Epithelial cell of proximal tubule (primary cell): ENCODE measurements around the gene TOMM40. TPM values are rescaled to one million over a fixed set of nuclear protein-coding genes. Genes with fewer than 3 reads are reported as not detected.

Experiments used
- DNase-seq: peaks from one replicate; pipeline ENCODE4 v3.0.0-alpha.2; 2011; ENCODE audit warnings: low read depth
- H3K4me3 ChIP-seq: 2 replicates; pipeline ENCODE4 v1.5.1; 2011; ENCODE audit warnings: low read depth, mild to moderate bottlenecking, low read length
- total RNA-seq: library from RNA; depleted of rRNA; stranded (reverse); fragments of >200 nt; gene quantifications from 2 replicates; pipeline ENCODE4 v1.2.3, GENCODE V29; 2015
- TF ChIP-seq, protein P1 (sequence below): conservative IDR thresholded peaks from 2 replicates; pipeline ENCODE4 v1.5.1; 2012; ENCODE audit warnings: low read depth, mild to moderate bottlenecking, low read length

Gene TOMM40
- total RNA-seq, 1 donor from 2014 or later: 99.1 TPM

DNA sequence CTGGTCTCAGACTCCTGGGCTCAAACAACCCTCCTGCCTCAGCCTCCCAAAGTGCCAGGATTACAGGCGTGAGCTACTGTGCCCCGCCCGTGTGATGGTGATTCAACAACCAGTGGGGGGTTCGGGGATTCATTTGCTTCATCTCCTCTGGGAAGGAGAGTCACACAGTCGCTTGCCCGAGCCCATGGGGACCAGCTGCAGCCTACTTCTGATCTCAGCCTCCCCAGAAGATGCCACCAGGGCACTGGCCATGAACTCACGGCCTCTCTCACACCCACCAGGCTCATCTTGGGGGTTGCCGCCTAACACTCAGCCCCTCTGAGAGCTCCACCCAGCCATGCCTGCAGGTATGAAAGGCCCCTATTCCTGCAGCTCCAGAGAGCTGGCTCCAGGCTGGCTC is 6.8 kb downstream of the TOMM40 start:
- H3K4me3 ChIP-seq: no peak overlapping the region
- TF ChIP-seq, protein P1, sequence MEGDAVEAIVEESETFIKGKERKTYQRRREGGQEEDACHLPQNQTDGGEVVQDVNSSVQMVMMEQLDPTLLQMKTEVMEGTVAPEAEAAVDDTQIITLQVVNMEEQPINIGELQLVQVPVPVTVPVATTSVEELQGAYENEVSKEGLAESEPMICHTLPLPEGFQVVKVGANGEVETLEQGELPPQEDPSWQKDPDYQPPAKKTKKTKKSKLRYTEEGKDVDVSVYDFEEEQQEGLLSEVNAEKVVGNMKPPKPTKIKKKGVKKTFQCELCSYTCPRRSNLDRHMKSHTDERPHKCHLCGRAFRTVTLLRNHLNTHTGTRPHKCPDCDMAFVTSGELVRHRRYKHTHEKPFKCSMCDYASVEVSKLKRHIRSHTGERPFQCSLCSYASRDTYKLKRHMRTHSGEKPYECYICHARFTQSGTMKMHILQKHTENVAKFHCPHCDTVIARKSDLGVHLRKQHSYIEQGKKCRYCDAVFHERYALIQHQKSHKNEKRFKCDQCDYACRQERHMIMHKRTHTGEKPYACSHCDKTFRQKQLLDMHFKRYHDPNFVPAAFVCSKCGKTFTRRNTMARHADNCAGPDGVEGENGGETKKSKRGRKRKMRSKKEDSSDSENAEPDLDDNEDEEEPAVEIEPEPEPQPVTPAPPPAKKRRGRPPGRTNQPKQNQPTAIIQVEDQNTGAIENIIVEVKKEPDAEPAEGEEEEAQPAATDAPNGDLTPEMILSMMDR: no peak
- DNase-seq: no peak

DNA sequence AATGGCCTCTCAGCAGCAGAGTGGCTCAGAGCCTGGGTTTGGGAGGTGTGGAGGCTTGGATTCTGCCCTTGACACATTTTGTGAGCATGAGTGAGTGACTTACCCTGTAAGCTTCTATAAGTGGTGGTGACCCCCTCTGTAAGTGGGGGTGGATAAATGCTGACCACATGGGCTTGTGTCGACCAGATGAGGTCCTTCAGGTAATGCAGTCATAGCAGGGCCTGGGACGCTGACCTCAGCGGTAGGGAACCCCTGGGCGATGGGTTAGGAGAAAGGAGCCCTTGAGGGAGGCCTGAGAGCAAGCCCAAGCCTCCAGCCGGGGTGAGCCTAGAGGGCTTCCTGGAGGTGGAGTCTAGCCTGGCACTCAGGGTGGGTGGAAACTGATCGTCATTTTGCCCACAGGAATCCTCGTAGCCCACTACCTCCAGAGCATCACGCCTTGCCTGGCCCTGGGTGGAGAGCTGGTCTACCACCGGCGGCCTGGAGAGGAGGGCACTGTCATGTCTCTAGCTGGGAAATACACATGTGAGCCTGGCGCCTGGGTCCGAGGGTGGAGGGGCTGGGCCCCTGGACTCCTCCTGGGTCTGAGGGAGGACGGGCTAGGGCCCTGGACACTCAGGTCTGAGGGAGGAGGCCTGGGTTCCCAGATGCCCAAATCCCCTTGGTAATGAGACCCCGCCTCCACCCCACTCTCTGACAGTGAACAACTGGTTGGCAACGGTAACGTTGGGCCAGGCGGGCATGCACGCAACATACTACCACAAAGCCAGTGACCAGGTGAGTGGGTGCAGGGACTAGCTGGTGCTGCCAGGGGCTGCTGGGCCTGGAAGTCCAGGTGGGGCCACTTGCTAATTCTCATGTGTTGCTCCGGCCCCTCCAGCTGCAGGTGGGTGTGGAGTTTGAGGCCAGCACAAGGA is 9.5 kb downstream of the TOMM40 start:
- H3K4me3 ChIP-seq: no peak overlapping the region
- DNase-seq: no peak
- TF ChIP-seq, protein P1: no peak

DNA sequence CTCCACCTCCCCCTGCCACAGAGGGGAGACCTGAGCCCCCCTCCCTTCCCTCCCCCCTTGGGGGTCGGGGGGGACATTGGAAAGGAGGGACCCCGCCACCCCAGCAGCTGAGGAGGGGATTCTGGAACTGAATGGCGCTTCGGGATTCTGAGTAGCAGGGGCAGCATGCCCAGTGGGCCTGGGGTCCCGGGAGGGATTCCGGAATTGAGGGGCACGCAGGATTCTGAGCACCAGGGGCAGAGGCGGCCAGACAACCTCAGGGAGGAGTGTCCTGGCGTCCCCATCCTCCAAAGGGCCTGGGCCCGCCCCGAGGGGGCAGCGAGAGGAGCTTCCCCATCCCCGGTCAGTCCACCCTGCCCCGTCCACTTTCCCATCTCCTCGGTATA is 12.2 kb downstream of the TOMM40 start:
- DNase-seq: no peak
- H3K4me3 ChIP-seq: no peak overlapping the region
- TF ChIP-seq, protein P1: no peak

DNA sequence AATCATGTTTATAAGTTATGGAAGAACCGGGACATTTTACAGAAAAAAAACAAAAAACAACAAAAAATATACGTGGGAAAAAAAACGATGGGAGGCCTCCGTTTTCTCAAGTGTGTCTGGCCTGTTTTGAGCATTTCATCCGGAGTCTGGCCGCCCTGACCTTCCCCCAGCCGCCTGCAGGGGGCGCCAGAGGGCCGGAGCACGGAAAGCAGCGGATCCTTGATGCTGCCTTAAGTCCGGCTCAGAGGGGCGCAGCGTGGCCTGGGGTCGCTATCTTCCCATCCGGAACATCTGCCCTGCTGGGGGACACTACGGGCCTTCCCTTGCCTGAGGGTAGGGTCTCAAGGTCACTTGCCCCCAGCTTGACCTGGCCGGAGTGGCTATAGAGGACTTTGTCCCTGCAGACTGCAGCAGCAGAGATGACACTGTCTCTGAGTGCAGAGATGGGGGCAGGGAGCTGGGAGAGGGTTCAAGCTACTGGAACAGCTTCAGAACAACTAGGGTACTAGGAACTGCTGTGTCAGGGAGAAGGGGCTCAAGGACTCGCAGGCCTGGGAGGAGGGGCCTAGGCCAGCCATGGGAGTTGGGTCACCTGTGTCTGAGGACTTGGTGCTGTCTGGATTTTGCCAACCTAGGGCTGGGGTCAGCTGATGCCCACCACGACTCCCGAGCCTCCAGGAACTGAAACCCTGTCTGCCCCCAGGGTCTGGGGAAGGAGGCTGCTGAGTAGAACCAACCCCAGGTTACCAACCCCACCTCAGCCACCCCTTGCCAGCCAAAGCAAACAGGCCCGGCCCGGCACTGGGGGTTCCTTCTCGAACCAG is 12.8 kb downstream of the TOMM40 start:
- TF ChIP-seq, protein P1: peak; percentile 93
- H3K4me3 ChIP-seq: no peak overlapping the region
- no peak for DNase-seq

DNA sequence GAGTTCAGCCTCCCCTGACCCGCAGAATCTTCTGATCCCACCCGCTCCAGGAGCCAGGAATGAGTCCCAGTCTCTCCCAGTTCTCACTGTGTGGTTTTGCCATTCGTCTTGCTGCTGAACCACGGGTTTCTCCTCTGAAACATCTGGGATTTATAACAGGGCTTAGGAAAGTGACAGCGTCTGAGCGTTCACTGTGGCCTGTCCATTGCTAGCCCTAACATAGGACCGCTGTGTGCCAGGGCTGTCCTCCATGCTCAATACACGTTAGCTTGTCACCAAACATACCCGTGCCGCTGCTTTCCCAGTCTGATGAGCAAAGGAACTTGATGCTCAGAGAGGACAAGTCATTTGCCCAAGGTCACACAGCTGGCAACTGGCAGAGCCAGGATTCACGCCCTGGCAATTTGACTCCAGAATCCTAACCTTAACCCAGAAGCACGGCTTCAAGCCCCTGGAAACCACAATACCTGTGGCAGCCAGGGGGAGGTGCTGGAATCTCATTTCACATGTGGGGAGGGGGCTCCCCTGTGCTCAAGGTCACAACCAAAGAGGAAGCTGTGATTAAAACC is 13.5 kb downstream of the TOMM40 start:
- no peak for DNase-seq
- TF ChIP-seq, protein P1: peak; percentile 45
- H3K4me3 ChIP-seq: no peak overlapping the region

DNA sequence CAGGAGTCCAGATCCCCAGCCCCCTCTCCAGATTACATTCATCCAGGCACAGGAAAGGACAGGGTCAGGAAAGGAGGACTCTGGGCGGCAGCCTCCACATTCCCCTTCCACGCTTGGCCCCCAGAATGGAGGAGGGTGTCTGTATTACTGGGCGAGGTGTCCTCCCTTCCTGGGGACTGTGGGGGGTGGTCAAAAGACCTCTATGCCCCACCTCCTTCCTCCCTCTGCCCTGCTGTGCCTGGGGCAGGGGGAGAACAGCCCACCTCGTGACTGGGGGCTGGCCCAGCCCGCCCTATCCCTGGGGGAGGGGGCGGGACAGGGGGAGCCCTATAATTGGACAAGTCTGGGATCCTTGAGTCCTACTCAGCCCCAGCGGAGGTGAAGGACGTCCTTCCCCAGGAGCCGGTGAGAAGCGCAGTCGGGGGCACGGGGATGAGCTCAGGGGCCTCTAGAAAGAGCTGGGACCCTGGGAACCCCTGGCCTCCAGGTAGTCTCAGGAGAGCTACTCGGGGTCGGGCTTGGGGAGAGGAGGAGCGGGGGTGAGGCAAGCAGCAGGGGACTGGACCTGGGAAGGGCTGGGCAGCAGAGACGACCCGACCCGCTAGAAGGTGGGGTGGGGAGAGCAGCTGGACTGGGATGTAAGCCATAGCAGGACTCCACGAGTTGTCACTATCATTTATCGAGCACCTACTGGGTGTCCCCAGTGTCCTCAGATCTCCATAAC is 14.5 kb downstream of the TOMM40 start, which contains the start of gene APOE:
Gene APOE, plus strand, starts transcription at position 360 of the 724 bp plus-strand sequence. CDS start 829 bp downstream, outside the sequence.
- H3K4me3 ChIP-seq: peak within 1 kb of the TSS; percentile 60
- DNase-seq: no peak
- TF ChIP-seq, protein P1: no peak
